ENCODE measurements around the gene AKAP6. TPM values are rescaled to one million over a fixed set of nuclear protein-coding genes. Genes with fewer than 3 reads are reported as not detected.
A peak's percentile ranks its signal among the peaks of the same experiment; 100 is the strongest.

The AKAP6 gene
- total and polyA plus RNA-seq, 9 donors, result 25.4 to 87.1 (median 59.6) TPM

- H3K36me3 ChIP-seq (ENCODE audit: control insufficient read depth, insufficient read depth, low read length), result no peaks in the 10 kb centered on the region
- H3K4me1 ChIP-seq (ENCODE audit: control insufficient read depth, insufficient read depth, low read length), result no peaks in the 10 kb centered on the region
- H3K27me3 ChIP-seq (ENCODE audit: control insufficient read depth, insufficient read depth, low read length), result no peaks in the 10 kb centered on the region
- DNase-seq, result no peak
- H3K9me3 ChIP-seq (replicated peaks; ENCODE audit: control insufficient read depth, low read depth, low read length), result no peaks in the 10 kb centered on the region
- no peak overlapping the region for H3K27ac ChIP-seq (ENCODE audit: low read length)
- H3K4me3 ChIP-seq (ENCODE audit: low read length), result no peak overlapping the region
- WGBS (ENCODE audit: insufficient coverage), result 100% methylated on average over 2 of the region's 8 CpGs
Observed at GRCh38 chr14:32432813-32433538, 103.9 kb downstream of the AKAP6 start.

GRCh38 chr14:32434180-32434579 lies 105.1 kb downstream of the AKAP6 start:
- 67% methylated on average over 1 of the region's 2 CpGs for WGBS (ENCODE audit: insufficient coverage)
- Histone ChIP-seq H3K9me3 (replicated peaks; ENCODE audit: control insufficient read depth, low read depth, low read length) (no peaks in the 10 kb centered on the region), H3K36me3 (ENCODE audit: control insufficient read depth, insufficient read depth, low read length) (no peaks in the 10 kb centered on the region), H3K27ac (ENCODE audit: low read length) (no peak overlapping the region), H3K27me3 (ENCODE audit: control insufficient read depth, insufficient read depth, low read length) (no peaks in the 10 kb centered on the region), H3K4me3 (ENCODE audit: low read length) (no peak overlapping the region), H3K4me1 (ENCODE audit: control insufficient read depth, insufficient read depth, low read length) (peaks cover 4% of the 10 kb centered on the region)
- DNase-seq, result no peak

DNA sequence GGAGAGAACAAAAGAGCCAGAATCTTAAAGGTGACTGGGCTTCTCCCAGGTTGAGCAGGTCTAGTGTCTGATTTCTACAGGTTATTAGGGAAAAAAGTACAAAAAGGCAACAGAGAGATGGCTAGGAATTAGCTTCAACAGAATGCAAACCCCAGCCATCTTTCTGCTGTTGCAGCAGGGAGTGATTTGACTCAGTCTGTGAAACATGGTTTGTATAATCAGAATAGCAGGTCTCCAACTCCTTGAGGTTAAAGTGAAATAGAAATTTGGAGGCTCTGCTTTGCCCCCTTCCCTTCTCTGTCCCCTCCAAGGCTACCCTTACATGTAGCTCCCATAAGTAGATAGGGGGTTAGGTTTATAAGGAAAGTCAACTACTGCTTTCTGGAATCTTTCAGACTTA lies 105.8 kb downstream of the AKAP6 start:
- peaks cover 5% of the 10 kb centered on the region for H3K4me1 ChIP-seq (ENCODE audit: control insufficient read depth, insufficient read depth, low read length)
- H3K36me3 ChIP-seq (ENCODE audit: control insufficient read depth, insufficient read depth, low read length), result no peaks in the 10 kb centered on the region
- no peak overlapping the region for H3K4me3 ChIP-seq (ENCODE audit: low read length)
- H3K9me3 ChIP-seq (replicated peaks; ENCODE audit: control insufficient read depth, low read depth, low read length), result no peaks in the 10 kb centered on the region
- DNase-seq, result no peak
- H3K27ac ChIP-seq (ENCODE audit: low read length), result no peak overlapping the region
- H3K27me3 ChIP-seq (ENCODE audit: control insufficient read depth, insufficient read depth, low read length), result no peaks in the 10 kb centered on the region

- H3K27ac ChIP-seq (ENCODE audit: low read length), result no peak overlapping the region
- H3K9me3 ChIP-seq (replicated peaks; ENCODE audit: control insufficient read depth, low read depth, low read length), result no peaks in the 10 kb centered on the region
- no peak for DNase-seq
- no peaks in the 10 kb centered on the region for H3K36me3 ChIP-seq (ENCODE audit: control insufficient read depth, insufficient read depth, low read length)
- H3K4me1 ChIP-seq (ENCODE audit: control insufficient read depth, insufficient read depth, low read length), result peaks cover 5% of the 10 kb centered on the region
- H3K4me3 ChIP-seq (ENCODE audit: low read length), result no peak overlapping the region
- WGBS (ENCODE audit: insufficient coverage), result no CpG with 5 or more reads among the region's 2 CpGs
- H3K27me3 ChIP-seq (ENCODE audit: control insufficient read depth, insufficient read depth, low read length), result no peaks in the 10 kb centered on the region
Observed at GRCh38 chr14:32435411-32435810, 106.3 kb downstream of the AKAP6 start.

DNA sequence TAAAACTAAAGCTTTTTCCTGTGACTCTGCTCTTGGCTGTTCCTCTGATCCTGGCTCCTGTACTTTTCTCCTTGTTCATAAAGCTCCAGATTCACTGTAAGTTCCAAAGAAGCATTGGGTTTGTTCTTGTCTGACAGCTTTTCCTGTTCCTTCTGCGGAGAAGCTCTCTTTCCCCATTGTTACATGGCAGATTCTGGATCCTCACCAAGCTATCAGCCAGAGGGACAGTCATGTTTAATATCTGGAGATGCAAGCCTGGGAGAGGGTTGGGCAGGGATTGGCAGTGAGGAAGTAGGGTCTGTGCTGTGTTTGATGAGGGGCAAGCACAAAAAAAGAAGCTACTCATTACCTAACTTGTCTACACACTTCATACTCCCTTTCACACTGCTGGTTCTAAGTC lies 107.9 kb downstream of the AKAP6 start:
- WGBS (ENCODE audit: insufficient coverage), result no CpG with 5 or more reads among the region's 1 CpG
- H3K4me1 ChIP-seq (ENCODE audit: control insufficient read depth, insufficient read depth, low read length), result peaks cover 5% of the 10 kb centered on the region
- no peak for DNase-seq
- H3K27me3 ChIP-seq (ENCODE audit: control insufficient read depth, insufficient read depth, low read length), result no peaks in the 10 kb centered on the region
- no peak overlapping the region for H3K27ac ChIP-seq (ENCODE audit: low read length)
- no peak overlapping the region for H3K4me3 ChIP-seq (ENCODE audit: low read length)
- H3K9me3 ChIP-seq (replicated peaks; ENCODE audit: control insufficient read depth, low read depth, low read length), result no peaks in the 10 kb centered on the region
- H3K36me3 ChIP-seq (ENCODE audit: control insufficient read depth, insufficient read depth, low read length), result no peaks in the 10 kb centered on the region

GRCh38 chr14:32438517-32438916 lies 109.4 kb downstream of the AKAP6 start:
- H3K27me3 ChIP-seq (ENCODE audit: control insufficient read depth, insufficient read depth, low read length), result no peaks in the 10 kb centered on the region
- no peaks in the 10 kb centered on the region for H3K36me3 ChIP-seq (ENCODE audit: control insufficient read depth, insufficient read depth, low read length)
- peak overlapping the region; percentile 36 for H3K27ac ChIP-seq (ENCODE audit: low read length)
- H3K4me1 ChIP-seq (ENCODE audit: control insufficient read depth, insufficient read depth, low read length), result peaks cover 5% of the 10 kb centered on the region
- no peak overlapping the region for H3K4me3 ChIP-seq (ENCODE audit: low read length)
- no CpG with 5 or more reads among the region's 1 CpG for WGBS (ENCODE audit: insufficient coverage)
- peak; percentile 70 for DNase-seq
- H3K9me3 ChIP-seq (replicated peaks; ENCODE audit: control insufficient read depth, low read depth, low read length), result no peaks in the 10 kb centered on the region

DNA sequence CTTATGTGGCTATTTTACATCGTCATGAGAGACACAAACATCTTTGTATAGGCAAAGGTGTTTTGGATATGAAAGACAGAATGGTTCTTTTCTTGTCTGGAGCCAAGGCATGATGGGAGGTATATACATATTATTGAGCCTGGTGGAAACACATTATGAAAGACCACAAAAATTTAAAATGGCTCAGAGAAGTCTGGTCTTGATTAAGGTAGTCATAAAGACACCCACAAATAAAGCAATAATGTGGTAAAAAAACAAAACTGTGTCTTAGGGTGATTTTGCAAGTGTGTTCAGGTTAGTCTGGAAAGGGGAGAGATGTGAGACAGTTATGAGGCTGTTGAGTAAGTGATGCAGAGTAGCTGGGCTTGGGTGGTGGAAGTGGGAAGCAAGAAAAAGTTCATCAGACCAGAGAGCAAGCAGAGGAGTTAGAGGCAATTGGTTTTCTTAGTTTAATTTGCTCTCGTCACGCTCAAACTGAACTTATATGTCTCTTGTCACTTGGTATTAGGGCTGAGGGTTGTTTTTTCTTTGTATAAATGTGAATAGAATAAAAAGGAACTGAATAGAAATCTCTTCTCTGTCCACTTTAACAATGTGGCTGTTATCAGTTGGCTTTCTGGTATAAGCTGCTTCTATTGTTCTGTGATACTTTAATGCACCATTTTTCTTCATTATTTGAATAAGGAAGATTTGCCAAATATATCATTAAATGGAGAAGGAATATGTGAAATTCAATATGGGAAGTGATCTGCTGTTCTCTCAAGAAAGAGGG lies 115.0 kb downstream of the AKAP6 start:
- no peaks in the 10 kb centered on the region for H3K27me3 ChIP-seq (ENCODE audit: control insufficient read depth, insufficient read depth, low read length)
- 87% methylated on average over 3 of the region's 3 CpGs for WGBS (ENCODE audit: insufficient coverage)
- no peak overlapping the region for H3K4me3 ChIP-seq (ENCODE audit: low read length)
- H3K4me1 ChIP-seq (ENCODE audit: control insufficient read depth, insufficient read depth, low read length), result peaks cover 2% of the 10 kb centered on the region
- no peak for DNase-seq
- H3K9me3 ChIP-seq (replicated peaks; ENCODE audit: control insufficient read depth, low read depth, low read length), result no peaks in the 10 kb centered on the region
- no peaks in the 10 kb centered on the region for H3K36me3 ChIP-seq (ENCODE audit: control insufficient read depth, insufficient read depth, low read length)
- no peak overlapping the region for H3K27ac ChIP-seq (ENCODE audit: low read length)

GRCh38 chr14:32447371-32447770 lies 118.3 kb downstream of the AKAP6 start:
- H3K36me3 ChIP-seq (ENCODE audit: control insufficient read depth, insufficient read depth, low read length), result no peaks in the 10 kb centered on the region

GRCh38 chr14:32449648-32450047 lies 120.5 kb downstream of the AKAP6 start:
- H3K4me1 ChIP-seq (ENCODE audit: control insufficient read depth, insufficient read depth, low read length), result no peaks in the 10 kb centered on the region
- no peak for DNase-seq
- no CpG with 5 or more reads among the region's 1 CpG for WGBS (ENCODE audit: insufficient coverage)
- no peaks in the 10 kb centered on the region for H3K27me3 ChIP-seq (ENCODE audit: control insufficient read depth, insufficient read depth, low read length)
- H3K27ac ChIP-seq (ENCODE audit: low read length), result no peak overlapping the region
- H3K9me3 ChIP-seq (replicated peaks; ENCODE audit: control insufficient read depth, low read depth, low read length), result no peaks in the 10 kb centered on the region
- H3K4me3 ChIP-seq (ENCODE audit: low read length), result no peak overlapping the region
- no peaks in the 10 kb centered on the region for H3K36me3 ChIP-seq (ENCODE audit: control insufficient read depth, insufficient read depth, low read length)

More at GRCh38 chr14:32447371-32447770, 118.3 kb downstream of the AKAP6 start:
- DNase-seq, result no peak
- no CpG with 5 or more reads among the region's 3 CpGs for WGBS (ENCODE audit: insufficient coverage)
- no peaks in the 10 kb centered on the region for H3K4me1 ChIP-seq (ENCODE audit: control insufficient read depth, insufficient read depth, low read length)
- no peak overlapping the region for H3K4me3 ChIP-seq (ENCODE audit: low read length)
- H3K9me3 ChIP-seq (replicated peaks; ENCODE audit: control insufficient read depth, low read depth, low read length), result no peaks in the 10 kb centered on the region
- H3K27ac ChIP-seq (ENCODE audit: low read length), result no peak overlapping the region
- no peaks in the 10 kb centered on the region for H3K27me3 ChIP-seq (ENCODE audit: control insufficient read depth, insufficient read depth, low read length)

- no CpG with 5 or more reads among the region's 2 CpGs for WGBS (ENCODE audit: insufficient coverage)
- Histone ChIP-seq H3K4me1 (ENCODE audit: control insufficient read depth, insufficient read depth, low read length) (no peaks in the 10 kb centered on the region), H3K4me3 (ENCODE audit: low read length) (no peak overlapping the region), H3K36me3 (ENCODE audit: control insufficient read depth, insufficient read depth, low read length) (no peaks in the 10 kb centered on the region), H3K27me3 (ENCODE audit: control insufficient read depth, insufficient read depth, low read length) (no peaks in the 10 kb centered on the region), H3K9me3 (replicated peaks; ENCODE audit: control insufficient read depth, low read depth, low read length) (no peaks in the 10 kb centered on the region), H3K27ac (ENCODE audit: low read length) (no peak overlapping the region)
- peak; percentile 27 for DNase-seq
Observed at GRCh38 chr14:32450919-32451675, 122.0 kb downstream of the AKAP6 start.

Measured in muscle of leg (tissue), 11 donors.